B cell (primary cell): Measurements from ENCODE around the gene EXOC4.

Experiments
- CTCF ChIP-seq: fragments of 200-600 bp; IDR thresholded peaks from one replicate; pipeline ENCODE4 v1.8.0; 2022; ENCODE audit warnings: antibody characterized with exemption, mild to moderate bottlenecking
- EZH2 ChIP-seq: IDR thresholded peaks from 2 replicates; pipeline ENCODE4 v1.6.1; 2012; ENCODE audit warnings: borderline replicate concordance, low read depth, mild to moderate bottlenecking, moderate library complexity, low read length; ENCODE audit not compliant: insufficient read depth, poor library complexity, severe bottlenecking

GRCh38 chr7:133552079-133552478 lies 299.2 kb downstream of the EXOC4 start:
- TF ChIP-seq CTCF = no peak
- no peak for TF ChIP-seq EZH2
